Activated CD4-positive, alpha-beta T cell treated with anti-CD3 and anti-CD28 coated beads, Interleukin-2, amount 50 U/mL, for 24 hours (primary cell): ENCODE data around the gene CIAO2A.

Source experiments
- DNase-seq, 2 donors: peaks; one replicate each; pipeline ENCODE4 v3.0.0-alpha.2; 2020; ENCODE audit warnings: low read depth in 1 of 2, low spot score in 1 of 2

CIAO2A gene

DNA sequence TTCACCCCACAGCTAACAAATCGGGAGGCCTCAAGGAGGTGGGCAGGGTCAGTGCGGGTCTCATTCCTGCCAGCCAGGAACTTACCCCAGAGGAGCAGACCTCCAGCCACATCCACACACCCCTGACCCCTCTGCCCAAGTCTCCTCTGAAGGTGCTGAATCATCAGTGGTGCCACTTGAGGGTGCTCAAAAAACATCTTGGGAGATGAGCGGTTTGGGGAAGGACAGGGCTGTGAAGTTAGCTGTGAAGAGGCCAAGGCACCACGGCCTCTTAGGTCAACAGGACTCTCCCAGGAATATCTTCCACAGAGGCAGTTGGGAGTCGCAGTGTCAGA, 48.6 kb downstream of the CIAO2A start:
- no peak for DNase-seq

DNA sequence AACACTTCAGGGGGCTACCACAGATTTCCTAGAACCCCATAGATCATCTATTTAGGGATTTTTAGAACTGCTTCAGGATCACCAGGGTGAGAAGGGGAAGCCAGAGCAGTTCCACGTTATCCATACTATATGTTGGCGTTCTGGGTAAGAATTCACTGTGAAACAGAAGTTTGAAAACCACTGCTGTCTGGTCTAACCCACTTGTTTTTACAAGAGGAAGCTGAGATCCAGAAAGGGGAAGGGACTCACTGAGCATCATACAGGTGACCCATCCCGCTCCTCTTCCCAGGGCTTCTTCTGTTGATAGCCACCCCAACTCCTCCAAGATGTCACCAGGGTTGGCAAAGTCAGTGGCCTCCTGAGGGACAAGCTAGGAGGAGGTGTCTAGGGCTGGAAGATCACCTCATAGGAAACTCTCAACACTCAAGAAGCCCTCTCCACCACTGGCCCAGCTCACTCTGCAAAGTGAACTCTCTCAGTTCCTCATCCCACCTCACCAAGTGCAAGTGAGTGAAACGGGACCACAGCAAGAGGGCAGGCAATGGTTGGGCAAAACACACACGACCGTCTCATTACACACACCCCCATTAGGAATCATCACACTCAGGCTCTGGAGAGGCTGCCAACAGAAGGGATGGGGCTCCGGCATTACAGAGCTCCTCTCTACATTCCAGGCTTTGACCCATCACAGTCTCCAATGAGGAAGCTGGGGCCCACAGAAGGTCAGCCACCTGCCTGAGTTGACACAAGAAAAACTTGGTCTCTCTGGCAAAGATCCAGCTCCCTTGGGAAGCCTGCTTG, 49.1 kb downstream of the CIAO2A start:
- no peak for DNase-seq

DNA sequence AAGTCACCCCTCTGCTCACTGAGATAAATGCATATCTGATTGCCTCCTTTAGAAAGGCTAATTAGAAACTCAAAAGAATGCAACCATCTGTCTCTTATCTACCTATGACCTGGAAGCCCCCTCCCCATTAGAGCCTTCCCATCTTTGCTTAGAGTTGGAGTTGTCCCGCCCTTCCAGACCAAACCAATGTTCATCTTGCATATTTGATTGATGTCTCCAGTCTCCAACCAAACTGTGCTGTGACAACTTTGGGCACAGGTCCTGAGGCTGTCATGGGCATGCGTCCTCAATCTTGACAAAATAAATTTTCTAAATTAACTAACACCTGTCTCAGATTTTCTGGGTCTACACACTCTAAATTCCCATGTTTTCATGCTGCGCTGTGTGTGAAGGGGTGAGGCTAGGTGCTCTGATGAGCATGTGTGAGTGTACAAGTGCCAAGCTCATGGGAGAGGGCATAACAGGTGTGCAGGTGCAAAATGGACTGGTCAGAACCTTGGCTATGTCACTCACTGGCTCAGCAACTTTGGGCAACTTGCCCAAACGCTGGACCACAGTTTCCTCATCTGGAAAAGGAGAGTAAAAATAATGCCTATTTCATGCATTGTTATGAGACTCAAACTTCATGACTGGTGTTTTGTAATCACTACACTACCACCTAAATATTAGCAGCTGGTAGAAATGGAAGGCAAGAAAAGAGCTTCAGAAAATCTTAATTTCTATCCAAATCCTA, 54.6 kb downstream of the CIAO2A start:
- no peak for DNase-seq

DNA sequence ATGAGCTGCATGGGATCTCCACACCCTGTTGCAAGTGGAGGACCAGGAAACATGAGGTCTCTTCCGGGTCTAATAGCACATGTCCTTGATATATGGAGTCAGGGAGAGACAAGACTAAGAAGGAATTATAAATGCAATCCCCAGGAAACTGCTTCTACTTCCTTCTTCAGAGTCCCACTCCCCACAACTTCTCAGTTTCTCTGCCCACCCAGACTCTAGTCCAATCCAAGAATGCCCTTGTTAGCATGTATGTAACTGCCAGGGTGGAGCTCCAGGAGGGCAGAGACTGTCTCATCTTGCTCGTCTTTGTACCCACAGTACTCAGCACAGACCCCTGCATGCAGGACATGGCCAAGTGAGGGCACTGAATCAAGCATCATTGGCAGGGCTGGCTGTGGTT, 55.7 kb downstream of the CIAO2A start:
- DNase-seq, result no peak

DNA sequence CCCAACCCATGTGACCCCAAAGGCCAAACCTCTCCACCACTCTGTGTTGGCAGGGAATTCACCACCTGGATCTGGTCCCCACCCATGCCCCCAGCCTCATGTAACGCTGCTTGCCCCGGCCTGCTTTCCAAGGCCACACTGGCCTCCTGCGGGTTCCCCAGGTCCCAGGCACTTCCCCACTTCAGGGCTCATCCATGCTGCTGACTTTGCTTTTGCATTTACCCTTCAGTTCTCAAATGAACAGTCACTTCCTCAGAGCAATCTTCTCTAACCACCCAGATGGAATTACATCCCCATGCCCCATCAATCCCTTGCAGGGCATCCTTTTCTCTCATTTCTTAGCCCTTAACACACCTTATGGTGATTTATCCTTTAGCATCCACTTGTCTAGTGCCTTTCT, 56.5 kb downstream of the CIAO2A start:
- no peak for DNase-seq

DNA sequence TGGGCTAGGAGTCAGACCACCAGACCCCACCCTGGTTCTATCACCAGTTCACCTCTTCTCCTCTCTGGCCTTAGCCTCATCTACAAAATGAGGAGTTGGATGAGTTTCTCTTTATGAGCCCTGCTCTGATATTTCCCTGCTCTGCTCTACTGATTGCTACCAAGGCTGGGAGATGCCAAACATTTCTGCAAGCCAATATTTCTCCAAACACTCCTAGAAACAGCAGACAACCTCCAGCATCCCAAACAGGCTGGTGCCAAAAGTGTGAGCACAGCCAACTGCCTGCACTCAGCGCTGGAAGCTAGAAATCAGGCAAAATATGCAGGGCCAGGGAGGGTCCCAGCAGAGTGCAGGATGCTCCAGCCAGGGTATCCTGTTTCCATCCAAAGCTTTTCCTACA, 58.1 kb downstream of the CIAO2A start:
- DNase-seq, result no peak

DNA sequence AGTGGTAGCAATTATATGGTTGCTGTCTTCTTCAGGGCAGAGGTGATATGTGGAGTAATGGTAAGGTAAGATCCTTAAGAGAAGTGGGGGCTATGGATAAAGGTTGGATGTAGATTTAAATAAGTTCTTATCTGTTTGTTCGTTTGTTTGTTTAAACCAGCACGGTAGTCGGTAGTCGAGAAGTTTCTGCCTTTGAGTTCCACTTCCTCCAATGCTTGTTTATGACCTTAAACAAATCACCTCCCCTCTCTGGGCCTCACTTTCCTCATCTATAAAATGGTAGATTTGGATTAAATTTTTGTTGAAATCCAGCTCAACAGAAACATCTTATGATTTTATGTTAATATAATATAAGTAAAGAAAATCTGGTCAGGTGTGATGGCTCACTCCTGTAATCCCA, 59.1 kb downstream of the CIAO2A start:
- no peak for DNase-seq

DNA sequence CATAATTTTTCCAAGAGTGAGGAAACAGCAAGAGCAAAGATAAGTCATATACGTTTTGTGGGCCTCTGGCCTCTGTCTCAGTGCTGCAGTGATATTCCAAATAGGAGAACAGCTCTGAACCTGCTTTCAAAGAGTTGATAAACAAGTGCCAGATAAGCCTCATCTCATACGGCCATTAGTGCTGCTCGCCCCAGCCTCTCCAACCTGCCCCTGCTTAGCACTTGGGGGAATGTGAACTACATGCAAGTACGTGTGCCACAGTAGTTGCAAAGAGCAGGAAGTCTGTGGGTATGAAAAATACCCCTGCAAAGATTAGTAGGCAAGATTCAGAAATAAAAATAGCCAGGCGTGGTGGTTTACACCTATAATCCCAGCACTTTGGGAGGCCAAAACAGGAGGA, 61.3 kb downstream of the CIAO2A start:
- DNase-seq, result no peak

DNA sequence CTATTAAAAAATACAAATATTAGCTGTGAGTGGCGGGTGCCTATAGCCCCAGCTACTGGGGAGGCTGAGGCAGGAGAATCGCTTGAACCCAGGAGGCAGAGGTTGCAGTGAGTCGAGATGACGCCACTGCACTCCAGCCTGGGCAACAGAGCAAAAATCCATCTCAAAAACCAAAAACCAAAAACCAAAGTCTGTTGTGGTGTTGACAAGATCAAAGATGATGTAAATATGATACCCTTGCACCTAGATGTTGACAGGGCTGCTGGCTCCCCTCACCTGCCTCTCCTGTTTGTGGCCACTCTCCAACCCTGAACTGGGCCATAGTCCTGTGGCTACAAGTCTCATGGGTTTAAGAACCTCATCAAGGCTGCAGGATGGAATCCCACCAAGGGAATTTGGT, 63.5 kb downstream of the CIAO2A start:
- no peak for DNase-seq

DNA sequence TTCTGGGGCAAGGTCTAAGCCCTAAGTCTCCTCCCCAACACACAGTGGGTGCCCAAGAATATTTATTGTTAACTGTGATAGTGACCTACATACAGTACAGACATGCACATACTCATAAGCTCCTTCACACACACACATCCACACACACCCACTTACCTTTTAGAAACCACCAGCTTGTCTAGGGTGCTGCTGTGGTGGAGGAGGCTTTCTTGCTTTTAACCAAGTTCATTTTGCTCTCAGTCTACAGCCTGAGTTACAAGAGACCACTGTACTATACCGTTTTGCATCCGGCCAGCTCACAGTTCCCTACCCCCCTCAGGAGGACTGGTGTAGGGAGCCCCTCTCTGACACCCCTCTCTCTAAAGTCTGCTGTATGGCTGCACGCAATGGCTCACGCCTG, 64.0 kb downstream of the CIAO2A start:
- DNase-seq, result no peak

DNA sequence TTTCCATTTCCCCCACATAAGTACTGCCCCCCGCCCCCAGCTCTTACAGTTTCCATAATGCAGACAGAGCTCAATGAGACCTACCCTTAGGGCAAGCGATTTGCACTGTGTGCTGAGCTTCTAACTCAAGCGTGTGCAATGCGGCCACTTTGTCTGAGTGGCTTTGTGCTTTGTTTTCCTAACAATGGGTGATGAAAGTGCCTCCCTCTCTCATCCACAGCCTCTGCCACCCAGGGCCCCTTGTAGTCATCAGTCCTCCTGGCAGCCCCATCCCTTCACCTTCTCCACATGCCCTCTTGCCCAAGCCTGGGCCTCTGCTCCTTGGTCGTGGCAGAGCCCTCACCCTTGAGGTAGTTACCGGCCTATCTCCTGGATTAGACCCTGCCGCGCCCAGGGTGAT, 64.5 kb downstream of the CIAO2A start:
- no peak for DNase-seq

DNA sequence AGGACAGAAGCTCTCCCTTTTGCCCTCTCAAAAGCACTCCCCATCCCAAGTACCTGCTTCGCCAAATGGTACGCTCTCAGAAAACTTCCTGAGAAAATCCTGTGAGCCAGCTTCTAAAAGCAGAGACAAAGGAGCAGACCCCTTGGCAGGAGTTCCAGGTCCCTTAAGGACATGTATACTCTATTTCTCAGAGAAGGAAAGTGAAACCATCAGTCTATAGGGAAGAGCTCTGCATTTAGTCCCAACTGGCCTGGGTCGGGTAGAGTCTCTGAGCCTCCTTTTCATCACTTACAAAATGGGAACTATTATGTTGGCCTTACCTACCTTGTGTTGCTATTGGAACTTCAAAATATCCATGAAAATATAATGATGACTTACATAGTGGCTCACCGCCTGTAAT, 67.0 kb downstream of the CIAO2A start:
- no peak for DNase-seq

DNA sequence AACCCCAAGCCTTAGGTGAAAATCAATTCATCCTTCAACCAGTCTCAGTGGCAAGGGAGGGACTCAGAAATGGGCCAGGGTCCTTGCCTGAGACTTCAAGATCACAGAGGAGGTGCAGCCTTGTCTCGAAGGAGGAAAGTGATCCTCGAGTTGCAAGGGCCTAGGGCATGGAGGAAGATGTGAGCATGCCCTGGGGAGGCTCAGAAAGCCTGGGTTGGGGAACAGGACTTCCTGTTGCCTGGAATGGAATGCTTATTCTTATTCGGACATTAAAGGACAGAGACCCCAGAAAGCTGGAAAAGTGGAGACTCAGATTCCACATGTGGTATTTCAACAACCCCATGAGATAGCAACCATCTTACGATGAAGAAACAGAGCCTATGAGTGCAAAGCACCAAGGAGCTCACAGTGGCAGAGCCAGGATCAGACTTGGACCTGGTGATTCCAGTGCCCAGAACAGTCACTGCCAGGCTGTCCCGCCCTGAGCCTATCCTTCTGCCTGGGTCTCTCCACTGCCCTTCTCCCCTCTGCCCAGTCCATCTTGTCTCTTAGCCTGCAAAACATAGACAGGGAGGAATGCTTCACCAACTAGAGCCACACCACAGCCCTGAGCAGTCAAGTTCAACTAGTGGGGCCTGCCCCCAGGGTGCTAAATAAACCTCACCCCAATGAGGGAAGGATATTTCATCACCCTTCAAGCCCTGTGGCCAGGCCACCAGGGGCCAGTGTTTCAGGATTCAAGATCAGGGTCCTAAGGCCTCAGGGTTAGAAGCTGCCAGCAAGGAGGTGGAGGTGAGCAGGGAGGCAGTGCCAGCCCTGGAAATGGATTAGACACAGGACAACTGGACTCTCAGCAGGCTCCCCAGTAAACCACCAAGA, 69.2 kb downstream of the CIAO2A start:
- DNase-seq, result no peak

DNA sequence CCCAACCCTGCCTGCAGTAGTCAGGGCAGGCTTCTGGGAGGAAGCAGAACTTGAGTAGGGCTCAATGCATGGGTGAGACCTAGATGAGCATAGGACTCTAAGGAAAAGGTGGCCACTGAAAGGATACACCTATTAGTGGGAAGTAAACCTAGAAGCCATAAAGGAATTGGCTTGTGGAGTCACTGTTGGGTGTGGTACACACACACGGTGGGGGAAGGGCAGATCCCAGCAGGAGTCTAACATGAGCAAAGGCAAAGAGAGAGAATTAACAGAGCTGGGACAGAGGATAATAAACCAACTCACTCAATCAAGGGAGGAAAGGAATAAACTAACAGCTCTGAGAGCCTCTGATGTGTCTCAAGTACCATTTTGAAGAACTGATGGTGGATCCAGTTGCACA, 70.4 kb downstream of the CIAO2A start:
- DNase-seq, result no peak

DNA sequence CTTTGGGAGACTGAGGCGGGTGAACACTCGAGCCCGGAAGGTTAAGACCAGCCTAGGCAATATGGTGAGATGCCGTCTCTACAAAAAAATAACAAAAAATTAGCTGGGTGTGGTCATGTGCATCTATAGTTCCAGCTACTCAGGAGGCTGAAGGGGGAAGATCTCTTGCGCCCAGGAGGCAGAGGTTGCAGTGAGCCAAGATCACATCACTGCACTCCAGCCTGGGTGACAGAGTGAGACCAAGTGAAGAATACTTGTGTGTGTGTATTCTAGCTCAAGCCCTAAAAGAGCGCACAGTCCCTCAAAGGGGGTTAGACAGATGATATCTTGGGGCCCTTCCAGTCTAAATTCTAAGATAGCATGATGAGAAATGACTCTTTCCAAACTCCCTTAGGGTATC, 71.1 kb downstream of the CIAO2A start:
- DNase-seq, result no peak
